Osteocyte (in vitro differentiated cells): ENCODE data around the gene ADGRL1. TPM values are rescaled to one million over a fixed set of nuclear protein-coding genes. Genes with fewer than 3 reads are reported as not detected.
"Not testable (repeated sequence)": the region's sequence is repeated elsewhere in the genome, so short reads cannot be mapped to it uniquely, and the experiment has no call there.

Experiments
- DNase-seq: peaks from one replicate; pipeline ENCODE4 v3.0.0; 2021; ENCODE audit warnings: mixed read lengths; ENCODE audit not compliant: unreplicated experiment; ENCODE audit errors: extremely low spot score
- H3K27ac Mint-ChIP-seq: one replicate; pipeline ENCODE4 v1.8.0; 2021; ENCODE audit warnings: mild to moderate bottlenecking, mixed read lengths; ENCODE audit not compliant: unreplicated experiment
- H3K27me3 Mint-ChIP-seq: one replicate; pipeline ENCODE4 v1.8.0; 2021; ENCODE audit warnings: mixed read lengths; ENCODE audit not compliant: unreplicated experiment
- H3K36me3 Mint-ChIP-seq: one replicate; pipeline ENCODE4 v1.8.0; 2021; ENCODE audit warnings: mixed read lengths; ENCODE audit not compliant: unreplicated experiment
- H3K4me1 Mint-ChIP-seq: one replicate; pipeline ENCODE4 v1.8.0; 2021; ENCODE audit warnings: mixed read lengths; ENCODE audit not compliant: unreplicated experiment
- H3K4me3 Mint-ChIP-seq: one replicate; pipeline ENCODE4 v1.8.0; 2021; ENCODE audit warnings: mild to moderate bottlenecking, moderate library complexity, mixed read lengths; ENCODE audit not compliant: unreplicated experiment
- H3K9me3 Mint-ChIP-seq: one replicate; pipeline ENCODE4 v1.8.0; 2021; ENCODE audit warnings: mixed read lengths; ENCODE audit not compliant: unreplicated experiment
- total RNA-seq: library from RNA; stranded (reverse); gene quantifications from 2 replicates; pipeline ENCODE4 v1.2.1, GENCODE V29; 2021
- TF ChIP-seq, protein P1 (sequence below): fragments of 200-600 bp; sonication (generic); IDR thresholded peaks from 2 replicates; pipeline ENCODE4 v1.5.0; 2021; ENCODE audit warnings: antibody characterized with exemption, mild to moderate bottlenecking, moderate library complexity

The ADGRL1 gene
- total RNA-seq, 1 donor from 2014 or later, result 43.5 TPM

DNA sequence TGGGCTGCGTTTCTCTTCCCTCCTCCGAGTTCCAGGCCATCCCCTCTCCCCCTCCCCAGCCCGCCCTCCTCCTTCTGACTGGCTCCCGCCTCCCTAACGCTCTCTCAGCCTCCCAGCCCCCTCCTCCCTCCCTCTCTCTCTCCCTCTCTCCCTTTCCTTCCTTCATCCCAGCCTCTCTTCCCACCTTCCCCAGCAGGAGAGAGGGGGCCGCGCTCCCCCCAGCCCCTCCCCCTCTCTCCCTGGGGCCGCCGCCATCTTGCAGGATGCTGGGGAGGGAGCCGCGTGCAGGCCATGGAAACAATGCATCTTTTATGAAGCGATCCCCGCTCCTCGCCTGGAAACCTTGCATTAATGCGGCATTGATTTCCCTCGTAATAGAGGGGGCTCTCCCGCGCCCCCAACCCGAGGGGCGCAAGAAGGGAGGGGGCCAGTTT, 42.6 kb upstream of the ADGRL1 start:
- peak; percentile 87 for DNase-seq
- Mint-ChIP-seq H3K9me3 (no peaks in the 10 kb centered on the region), H3K27me3 (no peaks in the 10 kb centered on the region), H3K4me1 (peaks cover 9% of the 10 kb centered on the region), H3K27ac (peak overlapping the region; percentile 56), H3K36me3 (no peaks in the 10 kb centered on the region), H3K4me3 (peak overlapping the region; percentile 60)
- TF ChIP-seq, protein P1, sequence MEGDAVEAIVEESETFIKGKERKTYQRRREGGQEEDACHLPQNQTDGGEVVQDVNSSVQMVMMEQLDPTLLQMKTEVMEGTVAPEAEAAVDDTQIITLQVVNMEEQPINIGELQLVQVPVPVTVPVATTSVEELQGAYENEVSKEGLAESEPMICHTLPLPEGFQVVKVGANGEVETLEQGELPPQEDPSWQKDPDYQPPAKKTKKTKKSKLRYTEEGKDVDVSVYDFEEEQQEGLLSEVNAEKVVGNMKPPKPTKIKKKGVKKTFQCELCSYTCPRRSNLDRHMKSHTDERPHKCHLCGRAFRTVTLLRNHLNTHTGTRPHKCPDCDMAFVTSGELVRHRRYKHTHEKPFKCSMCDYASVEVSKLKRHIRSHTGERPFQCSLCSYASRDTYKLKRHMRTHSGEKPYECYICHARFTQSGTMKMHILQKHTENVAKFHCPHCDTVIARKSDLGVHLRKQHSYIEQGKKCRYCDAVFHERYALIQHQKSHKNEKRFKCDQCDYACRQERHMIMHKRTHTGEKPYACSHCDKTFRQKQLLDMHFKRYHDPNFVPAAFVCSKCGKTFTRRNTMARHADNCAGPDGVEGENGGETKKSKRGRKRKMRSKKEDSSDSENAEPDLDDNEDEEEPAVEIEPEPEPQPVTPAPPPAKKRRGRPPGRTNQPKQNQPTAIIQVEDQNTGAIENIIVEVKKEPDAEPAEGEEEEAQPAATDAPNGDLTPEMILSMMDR, result no peak

DNA sequence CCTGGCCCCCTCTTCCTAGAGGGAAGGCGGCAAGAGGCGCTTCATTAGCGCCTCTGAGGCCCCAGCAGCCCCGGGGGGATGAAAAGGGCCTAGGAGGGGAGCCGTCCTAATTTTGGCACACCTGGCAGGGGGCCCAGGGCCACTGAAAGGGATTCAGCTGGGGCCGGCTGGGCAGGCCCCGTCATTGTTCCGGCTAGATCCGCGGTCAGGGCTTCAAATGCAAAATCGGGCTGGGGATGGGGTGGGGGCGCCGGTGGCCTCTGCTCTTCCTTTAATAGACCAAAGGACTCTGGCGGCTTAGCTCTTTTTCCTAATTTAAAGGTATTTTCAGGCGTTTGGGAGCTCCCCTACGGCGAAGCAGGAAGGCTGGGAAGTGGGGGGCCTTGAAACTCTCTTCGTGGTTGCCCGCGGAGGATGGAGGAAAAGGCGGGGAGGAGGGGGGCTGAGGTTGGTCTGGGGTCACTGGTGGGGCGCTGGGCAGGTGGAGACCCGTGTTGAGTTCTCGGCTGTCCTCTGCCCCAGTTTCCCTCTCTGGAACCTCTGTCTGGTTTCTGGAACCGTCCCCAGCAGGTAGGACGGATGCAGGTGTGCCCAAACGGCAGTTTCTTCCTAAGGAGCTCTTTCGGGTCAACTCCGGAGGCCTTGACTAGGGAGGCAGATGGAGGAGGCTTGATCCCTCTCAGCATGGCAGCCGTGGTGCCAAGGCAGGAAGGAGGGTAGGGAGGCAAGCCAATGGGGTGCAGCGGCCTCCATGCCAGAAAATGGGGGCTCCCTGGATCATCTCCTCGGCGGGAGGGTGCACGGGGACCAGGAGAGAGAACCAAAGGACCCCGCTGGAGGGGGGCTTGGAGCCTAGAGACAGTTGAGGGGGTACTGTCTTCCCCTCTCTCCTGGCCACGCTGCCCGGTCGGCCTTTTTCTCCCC, 41.8 kb upstream of the ADGRL1 start:
- H3K9me3 Mint-ChIP-seq, H3K4me1 Mint-ChIP-seq, H3K36me3 Mint-ChIP-seq, DNase-seq, H3K27me3 Mint-ChIP-seq: not testable (repeated sequence)
- Mint-ChIP-seq H3K27ac (peak overlapping the region; percentile 23), H3K4me3 (peak overlapping the region; percentile 60)

DNA sequence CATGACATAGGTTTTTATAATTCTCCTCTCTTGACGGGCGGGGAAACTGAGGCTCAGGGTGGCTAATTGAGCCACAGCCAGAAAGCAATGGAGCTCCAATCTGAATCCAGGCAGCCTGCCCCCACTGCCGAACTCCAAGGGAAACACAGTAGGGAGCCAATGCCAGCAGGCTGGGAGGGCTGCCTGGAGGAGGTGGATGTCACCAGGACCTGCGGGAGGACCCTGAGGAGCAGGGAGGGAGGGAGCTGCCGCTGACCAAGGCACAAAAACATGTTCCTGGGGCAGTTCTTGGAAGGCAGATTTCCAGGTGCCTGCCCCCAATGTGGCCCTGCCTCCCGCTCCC, 41.2 kb upstream of the ADGRL1 start:
- H3K9me3 Mint-ChIP-seq, H3K36me3 Mint-ChIP-seq, H3K27ac Mint-ChIP-seq, H3K27me3 Mint-ChIP-seq, H3K4me1 Mint-ChIP-seq, H3K4me3 Mint-ChIP-seq, DNase-seq: not testable (repeated sequence)

DNA sequence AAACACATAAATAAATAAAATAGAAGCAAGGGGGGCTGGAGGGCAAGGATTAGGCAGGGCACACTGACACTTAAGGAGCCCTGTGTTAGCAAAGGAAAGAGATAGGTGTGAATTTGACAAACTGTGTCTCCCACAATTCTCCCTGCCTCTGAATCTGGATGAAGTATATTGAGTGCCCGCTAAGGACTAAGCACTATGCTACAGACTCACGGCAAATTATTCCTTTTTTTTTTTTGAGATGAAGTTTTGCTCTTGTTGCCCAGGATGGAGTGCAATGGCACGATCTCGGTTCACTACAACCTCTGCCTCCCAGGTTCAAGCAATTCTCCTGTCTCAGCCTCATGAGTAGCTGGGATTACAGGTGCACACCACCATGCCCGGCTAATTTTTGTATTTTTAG, 38.4 kb upstream of the ADGRL1 start:
- H3K36me3 Mint-ChIP-seq, H3K9me3 Mint-ChIP-seq, H3K27ac Mint-ChIP-seq, H3K4me1 Mint-ChIP-seq, DNase-seq, H3K4me3 Mint-ChIP-seq, H3K27me3 Mint-ChIP-seq: not testable (repeated sequence)

DNA sequence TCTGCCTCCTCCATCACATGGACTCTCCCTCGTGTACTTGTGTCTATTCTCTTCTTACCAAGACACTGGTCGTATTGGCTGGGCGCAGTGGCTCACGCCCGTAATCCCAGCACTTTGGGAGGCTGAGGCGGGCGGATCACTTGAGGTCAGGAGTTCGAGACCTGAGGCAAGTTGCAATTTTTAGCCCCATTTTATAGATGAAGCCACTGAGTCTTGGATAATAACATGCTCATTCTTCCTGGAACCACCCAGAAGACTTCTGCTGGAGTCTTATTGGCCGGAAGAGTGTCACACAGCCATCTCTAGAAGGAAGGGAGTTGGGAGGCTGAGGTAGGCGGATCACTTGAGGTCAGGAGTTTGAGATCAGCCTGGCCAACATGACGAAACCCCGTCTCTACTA, 37.7 kb upstream of the ADGRL1 start:
- H3K27me3 Mint-ChIP-seq, H3K4me1 Mint-ChIP-seq, H3K9me3 Mint-ChIP-seq, H3K4me3 Mint-ChIP-seq, H3K36me3 Mint-ChIP-seq, DNase-seq, H3K27ac Mint-ChIP-seq: not testable (repeated sequence)

DNA sequence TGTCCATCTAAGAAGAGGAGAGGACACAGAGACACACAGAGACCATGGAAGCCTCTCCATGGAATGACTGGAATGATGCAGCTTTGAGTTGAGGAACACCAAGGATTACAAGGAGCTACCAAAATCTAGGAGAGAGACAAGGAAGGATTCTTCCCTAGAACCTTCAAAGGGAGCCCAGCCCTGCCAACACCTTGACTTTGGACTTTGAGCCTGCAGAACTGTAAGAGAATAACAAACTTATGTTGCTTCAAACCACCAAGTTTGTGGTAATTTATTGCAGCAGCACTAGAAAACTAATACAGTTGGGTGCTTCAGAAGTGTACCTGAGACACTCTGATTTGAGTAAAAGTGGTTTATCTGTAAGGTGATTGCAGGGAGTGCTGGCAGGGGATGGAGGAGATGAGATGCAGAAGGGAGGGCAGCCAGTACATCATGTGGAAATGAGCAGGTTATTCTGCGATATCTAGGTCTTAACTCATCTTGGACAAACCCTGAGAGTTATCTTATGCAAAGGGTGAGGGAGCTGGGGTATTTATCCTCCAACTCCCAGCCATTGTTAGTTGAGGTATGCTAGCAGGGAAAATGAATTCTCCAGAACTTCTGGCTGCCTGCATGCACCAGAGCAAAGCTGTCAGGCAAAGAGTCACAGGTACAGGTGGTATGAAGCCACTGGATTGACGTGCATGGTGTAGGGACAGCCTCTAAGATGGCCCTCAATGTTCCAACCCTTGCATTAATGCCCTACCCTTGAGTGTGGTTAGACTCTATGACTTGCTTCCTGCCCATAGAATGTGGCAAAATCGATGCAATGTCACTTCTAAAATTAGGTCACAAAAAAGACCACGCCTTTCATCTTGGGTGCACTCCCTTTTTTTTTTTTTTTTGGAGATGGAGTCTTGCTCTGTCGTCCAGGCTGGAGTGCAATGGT, 31.3 kb upstream of the ADGRL1 start:
- no peaks in the 10 kb centered on the region for H3K4me1 Mint-ChIP-seq
- DNase-seq, result no peak
- no peaks in the 10 kb centered on the region for H3K36me3 Mint-ChIP-seq
- no peaks in the 10 kb centered on the region for H3K9me3 Mint-ChIP-seq
- TF ChIP-seq, protein P1, result no peak
- no peak overlapping the region for H3K27ac Mint-ChIP-seq
- peaks cover 2% of the 10 kb centered on the region for H3K27me3 Mint-ChIP-seq
- no peak overlapping the region for H3K4me3 Mint-ChIP-seq

DNA sequence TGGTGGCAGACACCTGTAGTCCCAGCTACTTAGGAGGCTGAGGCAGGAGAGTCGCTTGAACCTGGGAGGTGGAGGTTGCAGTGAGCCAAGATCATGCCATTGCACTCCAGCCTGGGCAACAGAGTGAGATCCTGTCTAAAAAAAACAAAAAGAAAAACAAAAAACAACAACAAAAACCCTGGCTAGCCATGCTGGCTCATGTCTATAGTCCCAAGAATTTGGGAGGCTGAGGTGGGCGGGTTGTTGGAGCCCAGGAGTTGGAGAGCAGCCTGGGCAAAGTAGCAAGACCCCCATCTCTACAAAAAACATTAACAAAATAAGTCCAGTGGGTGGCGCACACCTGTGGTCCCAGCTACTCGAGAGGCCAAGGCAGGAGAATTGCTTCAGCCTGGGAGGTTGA, 27.0 kb upstream of the ADGRL1 start:
- H3K27me3 Mint-ChIP-seq, H3K4me3 Mint-ChIP-seq, H3K4me1 Mint-ChIP-seq, H3K36me3 Mint-ChIP-seq, H3K27ac Mint-ChIP-seq, DNase-seq, H3K9me3 Mint-ChIP-seq: not testable (repeated sequence)

DNA sequence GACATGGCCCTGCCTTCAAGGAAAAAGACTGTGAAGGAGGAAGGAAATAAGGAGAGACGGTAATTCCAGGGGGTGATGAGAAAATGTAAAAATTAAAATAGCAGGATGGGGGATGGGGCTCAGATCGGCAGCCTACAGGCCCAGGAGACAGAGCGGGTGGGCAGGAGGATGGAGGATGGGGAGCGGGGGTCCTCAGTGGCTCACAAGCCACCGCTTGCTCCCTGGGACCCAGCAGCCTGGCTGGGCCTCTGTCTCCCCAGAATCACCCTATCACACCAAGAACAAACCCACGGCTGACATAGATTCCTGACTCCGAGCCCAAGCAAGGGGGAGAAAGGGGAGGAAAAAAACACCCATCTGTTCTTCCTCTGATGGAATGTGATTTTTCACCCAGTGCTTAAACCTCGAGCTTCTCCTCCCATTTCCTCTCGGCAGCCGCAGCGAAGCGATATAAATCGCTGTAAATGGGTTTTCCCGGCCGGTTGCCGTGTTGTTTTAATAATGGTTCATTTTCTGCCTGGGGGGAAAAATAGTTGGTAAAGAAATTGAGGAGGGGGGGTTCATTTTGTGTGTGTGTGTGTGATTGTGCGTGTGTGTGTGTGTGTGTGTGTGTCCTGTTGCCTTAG, 22.6 kb upstream of the ADGRL1 start:
- H3K9me3 Mint-ChIP-seq, H3K27me3 Mint-ChIP-seq: not testable (repeated sequence)
- H3K4me3 Mint-ChIP-seq, result peak overlapping the region; percentile 56

DNA sequence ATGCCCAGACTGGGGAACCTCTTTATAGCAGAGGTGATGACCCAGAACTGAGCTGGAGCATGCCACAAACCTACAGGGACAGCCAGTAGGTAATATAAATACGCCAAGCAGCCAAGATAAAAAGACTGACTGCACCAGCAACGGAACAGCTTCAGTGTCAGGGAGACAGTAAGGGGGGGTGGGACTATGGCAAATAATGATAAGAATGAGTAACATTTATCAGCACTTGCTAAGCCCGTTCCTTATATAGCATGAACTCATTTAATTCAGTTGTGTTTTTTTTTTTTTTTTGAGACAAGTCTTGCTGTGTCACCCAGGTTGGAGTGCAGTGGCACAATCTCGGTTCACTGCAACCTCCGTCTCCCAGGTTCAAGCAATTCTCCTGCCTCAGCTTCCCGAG, 20.5 kb upstream of the ADGRL1 start:
- not testable (repeated sequence) for DNase-seq, H3K27ac Mint-ChIP-seq, H3K4me3 Mint-ChIP-seq, H3K9me3 Mint-ChIP-seq, H3K36me3 Mint-ChIP-seq, H3K27me3 Mint-ChIP-seq
- H3K4me1 Mint-ChIP-seq, result peaks cover 17% of the 10 kb centered on the region

More for the DNA sequence above, 22.6 kb upstream of the ADGRL1 start:
- H3K27ac Mint-ChIP-seq, result peak overlapping the region; percentile 84
- not testable (repeated sequence) for DNase-seq, H3K36me3 Mint-ChIP-seq
- peaks cover 14% of the 10 kb centered on the region for H3K4me1 Mint-ChIP-seq
